ENCODE measurements around the gene CBLN2. TPM values are rescaled to one million over a fixed set of nuclear protein-coding genes. Genes with fewer than 3 reads are reported as not detected.

CBLN2 gene
- total and polyA plus RNA-seq, 10 donors = 0.06 to 0.63 (median 0.10) TPM; not detected in 5

- Histone ChIP-seq H3K36me3 (no peaks in the 10 kb centered on the region), H3K27me3 (replicated peaks in 1 of 7) (peaks cover 0 to 61% (median 35%) of the 10 kb centered on the region in 7 donors), H3K9me3 (no peaks in the 10 kb centered on the region), H3K27ac (no peak overlapping the region), H3K4me3 (peak overlapping the region in 5 of 8 donors; percentile 3 to 57 (median 21)), H3K4me1 (peaks cover 0 to 31% (median 10%) of the 10 kb centered on the region in 6 donors)
- intact Hi-C loops (cut with DNase I; ENCODE audit: low total_unique reads) = no loop called here
- 2 to 8% (median 4%) methylated on average over 28 to 73 of the region's 73 CpGs for WGBS, 5 donors
- DNase-seq = no peak
- no peak for TF ChIP-seq CTCF (IDR thresholded peaks at IDR 0.05 in 8 of 11, conservative IDR thresholded peaks at IDR 0.05 in 3 of 11)
- TF ChIP-seq POLR2AphosphoS5 (IDR thresholded peaks at IDR 0.05) = no peak
- TF ChIP-seq POLR2A (IDR thresholded peaks at IDR 0.05) = no peak
Measured at GRCh38 chr18:72543357-72544055, 636 bp downstream of the CBLN2 start.

- no peaks in the 10 kb centered on the region for H3K36me3 ChIP-seq
- H3K27me3 ChIP-seq (replicated peaks in 1 of 7) = peaks cover 0 to 66% (median 35%) of the 10 kb centered on the region in 7 donors
- TF ChIP-seq POLR2A (IDR thresholded peaks at IDR 0.05) (no peak), CTCF (IDR thresholded peaks at IDR 0.05 in 8 of 11, conservative IDR thresholded peaks at IDR 0.05 in 3 of 11) (no peak), POLR2AphosphoS5 (IDR thresholded peaks at IDR 0.05) (no peak)
- peaks cover 0 to 31% (median 10%) of the 10 kb centered on the region in 6 donors for H3K4me1 ChIP-seq
- no peaks in the 10 kb centered on the region for H3K9me3 ChIP-seq
- peak overlapping the region in 4 of 8 donors; percentile 3 to 57 (median 24) for H3K4me3 ChIP-seq
- no peak for DNase-seq
- intact Hi-C loops (cut with DNase I; ENCODE audit: low total_unique reads) = no loop called here
- 1 to 8% (median 3%) methylated on average over 20 of the region's 20 CpGs for WGBS, 5 donors
- no peak overlapping the region for H3K27ac ChIP-seq
Measured at GRCh38 chr18:72542984-72543356, 1.2 kb downstream of the CBLN2 start.

- Histone ChIP-seq H3K4me3 (peak overlapping the region in 4 of 8 donors; percentile 1 to 57 (median 16)), H3K27ac (no peak overlapping the region), H3K27me3 (replicated peaks in 1 of 7) (peaks cover 0 to 70% (median 35%) of the 10 kb centered on the region in 7 donors), H3K4me1 (peaks cover 0 to 31% (median 10%) of the 10 kb centered on the region in 6 donors), H3K9me3 (no peaks in the 10 kb centered on the region), H3K36me3 (no peaks in the 10 kb centered on the region)
- intact Hi-C loops (cut with DNase I; ENCODE audit: low total_unique reads) = no loop called here
- no peak for DNase-seq
- TF ChIP-seq POLR2AphosphoS5 (IDR thresholded peaks at IDR 0.05) (no peak), CTCF (IDR thresholded peaks at IDR 0.05 in 8 of 11, conservative IDR thresholded peaks at IDR 0.05 in 3 of 11) (no peak), POLR2A (IDR thresholded peaks at IDR 0.05) (no peak)
- WGBS, 5 donors = 1 to 6% (median 2%) methylated on average over 12 to 34 of the region's 34 CpGs
Measured at GRCh38 chr18:72542342-72542741, 1.8 kb downstream of the CBLN2 start.

- intact Hi-C loops (cut with DNase I; ENCODE audit: low total_unique reads) = no loop called here
- TF ChIP-seq POLR2A (IDR thresholded peaks at IDR 0.05) (no peak), POLR2AphosphoS5 (IDR thresholded peaks at IDR 0.05) (no peak), CTCF (IDR thresholded peaks at IDR 0.05 in 8 of 11, conservative IDR thresholded peaks at IDR 0.05 in 3 of 11) (peak in 1 of 11 experiments; percentile 19)
- Histone ChIP-seq H3K4me1 (peaks cover 0 to 31% (median 10%) of the 10 kb centered on the region in 6 donors), H3K27me3 (replicated peaks in 1 of 7) (peaks cover 0 to 75% (median 35%) of the 10 kb centered on the region in 7 donors), H3K27ac (no peak overlapping the region), H3K4me3 (peak overlapping the region in 4 of 8 donors; percentile 1 to 57 (median 16)), H3K9me3 (no peaks in the 10 kb centered on the region), H3K36me3 (no peaks in the 10 kb centered on the region)
- WGBS, 5 donors = 1 to 11% (median 3%) methylated on average over 30 to 59 of the region's 59 CpGs
- no peak for DNase-seq
Measured at GRCh38 chr18:72541871-72542332, 2.2 kb downstream of the CBLN2 start.

All from spleen (tissue), 11 donors.